ENCODE measurements around the gene DPF3.

Gene DPF3

GRCh38 chr14:72925815-72926291 is 32.0 kb upstream of the DPF3 start:
- H3K4me2 ChIP-seq (ENCODE audit: low read length), result peak overlapping the region; percentile 83
- peaks cover 0 to 4% of the 10 kb centered on the region in 2 experiments for H3K36me3 ChIP-seq (ENCODE audit: control insufficient read depth in 1 of 2, insufficient read depth in 2 of 2, low read length in 2 of 2)
- H3K27ac ChIP-seq (ENCODE audit: low read depth, low read length), result no peak overlapping the region
- peak overlapping the region; percentile 67 for H4K8ac ChIP-seq (ENCODE audit: low read depth, low read length)
- peak overlapping the region; percentile 72 for H3K4me3 ChIP-seq (ENCODE audit: low read depth, low read length)
- H3K27me3 ChIP-seq (ENCODE audit: insufficient read depth, low read length), result no peaks in the 10 kb centered on the region
- peak overlapping the region; percentile 68 for H2AFZ ChIP-seq (ENCODE audit: insufficient read depth, low read length, poor library complexity)
- H3K4ac ChIP-seq (ENCODE audit: low read depth, low read length), result no peak overlapping the region
- no peak overlapping the region for H2BK5ac ChIP-seq (ENCODE audit: low read depth, low read length, poor library complexity)
- H3K79me2 ChIP-seq (ENCODE audit: control insufficient read depth, insufficient read depth, low read length, poor library complexity), result peaks cover 6% of the 10 kb centered on the region
- WGBS (ENCODE audit: extremely low coverage, insufficient coverage, insufficient read length), result no CpG with 5 or more reads among the region's 33 CpGs
- H3K79me1 ChIP-seq (ENCODE audit: low read length), result peaks cover 16% of the 10 kb centered on the region
- no peak overlapping the region for H2AK5ac ChIP-seq (ENCODE audit: low read length)
- peak overlapping the region; percentile 68 for H3K9ac ChIP-seq (ENCODE audit: low read length)
- peaks cover 8% of the 10 kb centered on the region in 2 experiments for H3K4me1 ChIP-seq (ENCODE audit: control insufficient read depth in 1 of 2, insufficient read depth in 2 of 2, low read length in 2 of 2)
- H4K91ac ChIP-seq (ENCODE audit: low read depth, low read length), result peak overlapping the region; percentile 37
- no peak for DNase-seq
- H2BK120ac ChIP-seq (ENCODE audit: insufficient read depth, low read length, poor library complexity), result no peak overlapping the region
- H2BK12ac ChIP-seq (ENCODE audit: low read length), result no peak overlapping the region
- peak overlapping the region; percentile 38 for H3K18ac ChIP-seq (ENCODE audit: low read length)
- peaks cover 3% of the 10 kb centered on the region for H3K9me3 ChIP-seq (ENCODE audit: insufficient read depth, low read depth, low read length)
- peak overlapping the region; percentile 67 for H4K12ac ChIP-seq (ENCODE audit: low read depth, low read length)
- H3K14ac ChIP-seq (ENCODE audit: low read length), result peak overlapping the region; percentile 16
- no peak overlapping the region for H3K23ac ChIP-seq (ENCODE audit: low read length)

GRCh38 chr14:72925171-72925759 is 31.4 kb upstream of the DPF3 start:
- H4K91ac ChIP-seq (ENCODE audit: low read depth, low read length), result peak overlapping the region; percentile 37
- H3K4me2 ChIP-seq (ENCODE audit: low read length), result peak overlapping the region; percentile 83
- no peak overlapping the region for H4K12ac ChIP-seq (ENCODE audit: low read depth, low read length)
- peaks cover 0 to 4% of the 10 kb centered on the region in 2 experiments for H3K36me3 ChIP-seq (ENCODE audit: control insufficient read depth in 1 of 2, insufficient read depth in 2 of 2, low read length in 2 of 2)
- H3K4ac ChIP-seq (ENCODE audit: low read depth, low read length), result no peak overlapping the region
- peaks cover 16% of the 10 kb centered on the region for H3K79me1 ChIP-seq (ENCODE audit: low read length)
- no peak overlapping the region for H3K27ac ChIP-seq (ENCODE audit: low read depth, low read length)
- H3K4me1 ChIP-seq (ENCODE audit: control insufficient read depth in 1 of 2, insufficient read depth in 2 of 2, low read length in 2 of 2), result peaks cover 8% of the 10 kb centered on the region in 2 experiments
- no peak for DNase-seq
- H3K14ac ChIP-seq (ENCODE audit: low read length), result no peak overlapping the region
- peak overlapping the region; percentile 67 for H4K8ac ChIP-seq (ENCODE audit: low read depth, low read length)
- no peak overlapping the region for H2BK120ac ChIP-seq (ENCODE audit: insufficient read depth, low read length, poor library complexity)
- no peak overlapping the region for H3K9ac ChIP-seq (ENCODE audit: low read length)
- H3K27me3 ChIP-seq (ENCODE audit: insufficient read depth, low read length), result no peaks in the 10 kb centered on the region
- no peak overlapping the region for H3K18ac ChIP-seq (ENCODE audit: low read length)
- H3K4me3 ChIP-seq (ENCODE audit: low read depth, low read length), result no peak overlapping the region
- WGBS (ENCODE audit: extremely low coverage, insufficient coverage, insufficient read length), result no CpG with 5 or more reads among the region's 22 CpGs
- H2BK5ac ChIP-seq (ENCODE audit: low read depth, low read length, poor library complexity), result no peak overlapping the region
- peaks cover 3% of the 10 kb centered on the region for H3K9me3 ChIP-seq (ENCODE audit: insufficient read depth, low read depth, low read length)
- no peak overlapping the region for H2AK5ac ChIP-seq (ENCODE audit: low read length)
- no peak overlapping the region for H3K23ac ChIP-seq (ENCODE audit: low read length)
- peaks cover 6% of the 10 kb centered on the region for H3K79me2 ChIP-seq (ENCODE audit: control insufficient read depth, insufficient read depth, low read length, poor library complexity)
- H2BK12ac ChIP-seq (ENCODE audit: low read length), result no peak overlapping the region
- peak overlapping the region; percentile 68 for H2AFZ ChIP-seq (ENCODE audit: insufficient read depth, low read length, poor library complexity)

GRCh38 chr14:72924337-72924736 is 30.4 kb upstream of the DPF3 start:
- Histone ChIP-seq H4K12ac (ENCODE audit: low read depth, low read length) (no peak overlapping the region), H2BK12ac (ENCODE audit: low read length) (peak overlapping the region; percentile 52), H2AFZ (ENCODE audit: insufficient read depth, low read length, poor library complexity) (no peak overlapping the region), H4K91ac (ENCODE audit: low read depth, low read length) (peak overlapping the region; percentile 40), H2BK120ac (ENCODE audit: insufficient read depth, low read length, poor library complexity) (no peak overlapping the region), H2BK5ac (ENCODE audit: low read depth, low read length, poor library complexity) (peak overlapping the region; percentile 49), H2AK5ac (ENCODE audit: low read length) (no peak overlapping the region), H3K4me1 (ENCODE audit: control insufficient read depth in 1 of 2, insufficient read depth in 2 of 2, low read length in 2 of 2) (peaks cover 8% of the 10 kb centered on the region in 2 experiments), H3K14ac (ENCODE audit: low read length) (peak overlapping the region; percentile 26), H3K4me3 (ENCODE audit: low read depth, low read length) (no peak overlapping the region), H3K4me2 (ENCODE audit: low read length) (no peak overlapping the region), H3K9me3 (ENCODE audit: insufficient read depth, low read depth, low read length) (peaks cover 3% of the 10 kb centered on the region), H4K8ac (ENCODE audit: low read depth, low read length) (peak overlapping the region; percentile 57), H3K9ac (ENCODE audit: low read length) (no peak overlapping the region), H3K23ac (ENCODE audit: low read length) (no peak overlapping the region), H3K27me3 (ENCODE audit: insufficient read depth, low read length) (no peaks in the 10 kb centered on the region), H3K79me1 (ENCODE audit: low read length) (peaks cover 16% of the 10 kb centered on the region), H3K36me3 (ENCODE audit: control insufficient read depth in 1 of 2, insufficient read depth in 2 of 2, low read length in 2 of 2) (no peaks in the 10 kb centered on the region), H3K27ac (ENCODE audit: low read depth, low read length) (no peak overlapping the region), H3K4ac (ENCODE audit: low read depth, low read length) (peak overlapping the region; percentile 15), H3K18ac (ENCODE audit: low read length) (no peak overlapping the region), H3K79me2 (ENCODE audit: control insufficient read depth, insufficient read depth, low read length, poor library complexity) (peaks cover 6% of the 10 kb centered on the region)
- no CpG with 5 or more reads among the region's 5 CpGs for WGBS (ENCODE audit: extremely low coverage, insufficient coverage, insufficient read length)
- peak; percentile 90 to 96 for DNase-seq

- H3K27ac ChIP-seq (ENCODE audit: low read depth, low read length), result no peak overlapping the region
- H3K14ac ChIP-seq (ENCODE audit: low read length), result no peak overlapping the region
- H3K79me1 ChIP-seq (ENCODE audit: low read length), result peaks cover 9% of the 10 kb centered on the region
- no peak overlapping the region for H3K4me2 ChIP-seq (ENCODE audit: low read length)
- no peak overlapping the region for H3K4me3 ChIP-seq (ENCODE audit: low read depth, low read length)
- H3K23ac ChIP-seq (ENCODE audit: low read length), result no peak overlapping the region
- no peak overlapping the region for H4K12ac ChIP-seq (ENCODE audit: low read depth, low read length)
- no peak overlapping the region for H3K18ac ChIP-seq (ENCODE audit: low read length)
- H2BK120ac ChIP-seq (ENCODE audit: insufficient read depth, low read length, poor library complexity), result no peak overlapping the region
- no peak overlapping the region for H3K4ac ChIP-seq (ENCODE audit: low read depth, low read length)
- no peak overlapping the region for H4K91ac ChIP-seq (ENCODE audit: low read depth, low read length)
- peaks cover 2% of the 10 kb centered on the region for H3K79me2 ChIP-seq (ENCODE audit: control insufficient read depth, insufficient read depth, low read length, poor library complexity)
- no peak overlapping the region for H4K8ac ChIP-seq (ENCODE audit: low read depth, low read length)
- no peaks in the 10 kb centered on the region for H3K9me3 ChIP-seq (ENCODE audit: insufficient read depth, low read depth, low read length)
- H2AFZ ChIP-seq (ENCODE audit: insufficient read depth, low read length, poor library complexity), result no peak overlapping the region
- DNase-seq, result no peak
- no peak overlapping the region for H2BK12ac ChIP-seq (ENCODE audit: low read length)
- H3K27me3 ChIP-seq (ENCODE audit: insufficient read depth, low read length), result no peaks in the 10 kb centered on the region
- H2AK5ac ChIP-seq (ENCODE audit: low read length), result no peak overlapping the region
- H2BK5ac ChIP-seq (ENCODE audit: low read depth, low read length, poor library complexity), result no peak overlapping the region
- H3K9ac ChIP-seq (ENCODE audit: low read length), result no peak overlapping the region
- H3K36me3 ChIP-seq (ENCODE audit: control insufficient read depth in 1 of 2, insufficient read depth in 2 of 2, low read length in 2 of 2), result no peaks in the 10 kb centered on the region
- peaks cover 6% of the 10 kb centered on the region in 2 experiments for H3K4me1 ChIP-seq (ENCODE audit: control insufficient read depth in 1 of 2, insufficient read depth in 2 of 2, low read length in 2 of 2)
These were observed 27.5 kb upstream of the DPF3 start for GRCh38 chr14:72921396-72921795.

All from trophoblast cell (in vitro differentiated cells and primary cell).